Thymus (tissue), 14 donors: Measurements from ENCODE around the gene ZNF609. TPM values are rescaled to one million over a fixed set of nuclear protein-coding genes. Genes with fewer than 3 reads are reported as not detected.
A peak's percentile ranks its signal among the peaks of the same experiment; 100 is the strongest.

Source experiments
- DNase-seq, 9 donors: peaks; one replicate each; pipeline ENCODE4 v3.0.0-alpha.2; 2013; ENCODE audit warnings: low spot score in 9 of 9, low read depth in 6 of 9, missing footprints in 1 of 9
- H3K27ac ChIP-seq, 2 donors: one replicate each; pipeline ENCODE4 v1.5.1; 2013; ENCODE audit warnings: control low read depth in 1 of 2, low read depth in 1 of 2, low read length in 1 of 2, mild to moderate bottlenecking in 1 of 2, moderate library complexity in 1 of 2
- H3K27me3 ChIP-seq, 2 donors: one replicate each; pipeline ENCODE4 v1.5.1; 2013; ENCODE audit warnings: low read length in 1 of 2; ENCODE audit not compliant: control insufficient read depth in 2 of 2, insufficient read depth in 1 of 2
- H3K36me3 ChIP-seq, 2 donors: one replicate each; pipeline ENCODE4 v1.5.1; 2013; ENCODE audit warnings: low read length in 1 of 2, mild to moderate bottlenecking in 1 of 2, moderate library complexity in 1 of 2; ENCODE audit not compliant: control insufficient read depth in 2 of 2, insufficient read depth in 2 of 2
- H3K4me1 ChIP-seq, 2 donors: one replicate each; pipeline ENCODE4 v1.5.1; 2013; ENCODE audit warnings: low read length in 2 of 2; ENCODE audit not compliant: control insufficient read depth in 2 of 2, insufficient read depth in 2 of 2
- H3K4me3 ChIP-seq, 2 donors: one replicate each; pipeline ENCODE4 v1.5.1; 2013; ENCODE audit warnings: low read length in 2 of 2, control low read depth in 1 of 2, mild to moderate bottlenecking in 1 of 2
- H3K9me3 ChIP-seq, 2 donors: one replicate each; pipeline ENCODE4 v1.5.1; 2013; ENCODE audit warnings: low read length in 1 of 2, mild to moderate bottlenecking in 1 of 2; ENCODE audit not compliant: control insufficient read depth in 2 of 2, insufficient read depth in 1 of 2
- WGBS: extraction: QIAGEN DNeasy Blood & Tissue Kit; methylation state at CpG from one replicate; pipeline ENCODE4 v1.1.7; 2013; 5-methylcytosine and 5-hydroxymethylcytosine counted together
- long read RNA-seq, 10 donors: transcript quantifications; one replicate each; lab custom pipeline, GENCODE V29; 2026
- polyA plus RNA-seq: library from polyadenylated mRNA; stranded (reverse); fragments of 200-250 nt; gene quantifications from one replicate; pipeline ENCODE4 v1.2.3, GENCODE V29; 2013
- total RNA-seq: library from RNA; stranded (reverse); fragments of 120-200 nt; gene quantifications from one replicate; pipeline ENCODE4 v1.2.4, GENCODE V29; 2013
- donor health status: healthy.

Gene ZNF609
- total RNA-seq = 16.8 TPM
- polyA plus RNA-seq = 7.5 TPM
- long read RNA-seq, donor 1, partial matches to known transcripts = 0 of 1 reads
- long read RNA-seq, donor 1, other reads (novel, unspliced or antisense) = 0 of 1 reads
- long read RNA-seq, donor 2 = 0 reads
- long read RNA-seq, donor 3, partial matches to known transcripts = 20 of 21 reads
- long read RNA-seq, donor 3, other reads (novel, unspliced or antisense) = 0 of 21 reads
- long read RNA-seq, donor 4, partial matches to known transcripts = 0 of 1 reads
- long read RNA-seq, donor 4, other reads (novel, unspliced or antisense) = 0 of 1 reads
- long read RNA-seq, donor 5, partial matches to known transcripts = 9 of 9 reads
- long read RNA-seq, donor 5, other reads (novel, unspliced or antisense) = 0 of 9 reads
- long read RNA-seq, donor 6, partial matches to known transcripts = 99 of 100 reads
- long read RNA-seq, donor 6, other reads (novel, unspliced or antisense) = 0 of 100 reads
- long read RNA-seq, donor 7, partial matches to known transcripts = 38 of 82 reads
- long read RNA-seq, donor 7, other reads (novel, unspliced or antisense) = 41 of 82 reads
- long read RNA-seq, donor 8, partial matches to known transcripts = 7 of 7 reads
- long read RNA-seq, donor 8, other reads (novel, unspliced or antisense) = 0 of 7 reads
- long read RNA-seq, donor 9, partial matches to known transcripts = 0 of 1 reads
- long read RNA-seq, donor 9, other reads (novel, unspliced or antisense) = 0 of 1 reads
- long read RNA-seq, donor 10, partial matches to known transcripts = 5 of 6 reads
- long read RNA-seq, donor 10, other reads (novel, unspliced or antisense) = 0 of 6 reads

- Histone ChIP-seq H3K9me3 (no peaks in the 10 kb centered on the region), H3K27ac (peak within 1 kb of the TSS; percentile 84 to 97), H3K4me3 (peak within 1 kb of the TSS; percentile 63 to 98), H3K36me3 (peaks cover 0 to 10% of the 10 kb centered on the region in 2 donors), H3K4me1 (peaks cover 23 to 51% of the 10 kb centered on the region in 2 donors), H3K27me3 (no peaks in the 10 kb centered on the region)
- WGBS = under 1% methylated on average over 45 of the region's 45 CpGs
- DNase-seq = peak; percentile 59 to 95 (median 86)
Observed at GRCh38 chr15:64460206-64460723, at the start of gene ZNF609. ZNF609 (plus strand) TSS chr15:64460578; CDS start chr15:64499420, 38,842 bp downstream.

- Histone ChIP-seq H3K27ac (no peak overlapping the region), H3K4me1 (no peaks in the 10 kb centered on the region), H3K36me3 (peaks cover 26 to 63% of the 10 kb centered on the region in 2 donors), H3K27me3 (no peaks in the 10 kb centered on the region), H3K9me3 (no peaks in the 10 kb centered on the region), H3K4me3 (no peak overlapping the region)
- 96% methylated on average over 2 of the region's 2 CpGs for WGBS
- DNase-seq = no peak
Observed at GRCh38 chr15:64412216-64412615, 48.2 kb upstream of the ZNF609 start.

GRCh38 chr15:64422697-64423096, 37.7 kb upstream of the ZNF609 start:
- peaks cover 0 to 5% of the 10 kb centered on the region in 2 donors for H3K4me1 ChIP-seq
- DNase-seq = no peak
- H3K27ac ChIP-seq = no peak overlapping the region
- H3K27me3 ChIP-seq = no peaks in the 10 kb centered on the region
- H3K4me3 ChIP-seq = no peak overlapping the region
- H3K9me3 ChIP-seq = no peaks in the 10 kb centered on the region
- 96% methylated on average over 2 of the region's 2 CpGs for WGBS
- peaks cover 18 to 48% of the 10 kb centered on the region in 2 donors for H3K36me3 ChIP-seq

GRCh38 chr15:64423970-64424369, 36.4 kb upstream of the ZNF609 start:
- Histone ChIP-seq H3K9me3 (no peaks in the 10 kb centered on the region), H3K4me3 (no peak overlapping the region), H3K36me3 (peaks cover 18 to 47% of the 10 kb centered on the region in 2 donors), H3K27me3 (no peaks in the 10 kb centered on the region), H3K4me1 (peaks cover 0 to 6% of the 10 kb centered on the region in 2 donors), H3K27ac (no peak overlapping the region)
- no peak for DNase-seq
- WGBS = 88% methylated on average over 6 of the region's 6 CpGs

GRCh38 chr15:64425221-64425620, 35.2 kb upstream of the ZNF609 start:
- H3K9me3 ChIP-seq = no peaks in the 10 kb centered on the region
- 96% methylated on average over 3 of the region's 3 CpGs for WGBS
- no peak for DNase-seq
- no peak overlapping the region for H3K4me3 ChIP-seq
- H3K4me1 ChIP-seq = peaks cover 5 to 9% of the 10 kb centered on the region in 2 donors
- H3K27ac ChIP-seq = no peak overlapping the region
- no peaks in the 10 kb centered on the region for H3K27me3 ChIP-seq
- peaks cover 18 to 47% of the 10 kb centered on the region in 2 donors for H3K36me3 ChIP-seq

GRCh38 chr15:64426845-64427465, 33.4 kb upstream of the ZNF609 start:
- H3K36me3 ChIP-seq = peaks cover 8 to 37% of the 10 kb centered on the region in 2 donors
- H3K4me3 ChIP-seq = no peak overlapping the region
- H3K4me1 ChIP-seq = peaks cover 7 to 12% of the 10 kb centered on the region in 2 donors
- peak in 2 of 9 donors; percentile 10 to 51 for DNase-seq
- WGBS = 85% methylated on average over 7 of the region's 7 CpGs
- no peaks in the 10 kb centered on the region for H3K9me3 ChIP-seq
- no peaks in the 10 kb centered on the region for H3K27me3 ChIP-seq
- no peak overlapping the region for H3K27ac ChIP-seq

- Histone ChIP-seq H3K36me3 (peaks cover 8 to 29% of the 10 kb centered on the region in 2 donors), H3K4me1 (peaks cover 7 to 12% of the 10 kb centered on the region in 2 donors)
- no peak for DNase-seq
Observed at GRCh38 chr15:64429448-64429847, 30.9 kb upstream of the ZNF609 start.

GRCh38 chr15:64430000-64430735, 30.2 kb upstream of the ZNF609 start:
- H3K9me3 ChIP-seq = no peaks in the 10 kb centered on the region
- peaks cover 7 to 12% of the 10 kb centered on the region in 2 donors for H3K4me1 ChIP-seq
- DNase-seq = peak in 8 of 9 donors; percentile 26 to 86 (median 58)
- peak overlapping the region; percentile 1 to 82 for H3K27ac ChIP-seq
- 2% methylated on average over 3 of the region's 3 CpGs for WGBS
- H3K4me3 ChIP-seq = no peak overlapping the region
- peaks cover 4 to 24% of the 10 kb centered on the region in 2 donors for H3K36me3 ChIP-seq
- H3K27me3 ChIP-seq = no peaks in the 10 kb centered on the region

More at GRCh38 chr15:64429448-64429847, 30.9 kb upstream of the ZNF609 start:
- Histone ChIP-seq H3K4me3 (no peak overlapping the region), H3K27me3 (no peaks in the 10 kb centered on the region), H3K27ac (peak overlapping the region; percentile 18 to 59), H3K9me3 (no peaks in the 10 kb centered on the region)
